ENCODE data around the gene SLC6A1. TPM values are rescaled to one million over a fixed set of nuclear protein-coding genes. Genes with fewer than 3 reads are reported as not detected.

SLC6A1 gene
- total RNA-seq, 1 experiment from 2014 or later, result not detected

- H3K27me3 ChIP-seq (ENCODE audit: insufficient read depth, low read length), result peaks cover 68% of the 10 kb centered on the region
- no TSS peak for BruUV-seq (replicated peaks)
- H3K79me2 ChIP-seq (ENCODE audit: insufficient read depth, low read length), result no peaks in the 10 kb centered on the region
- H3K4me2 ChIP-seq (ENCODE audit: low read length), result no peak overlapping the region
- DNase-seq (ENCODE audit: low read depth, low spot score) (no peak), ATAC-seq (no peak)
- no peak overlapping the region for H3K27ac ChIP-seq (ENCODE audit: low read depth, low read length)
- ChIA-PET CTCF (no interaction called here), POLR2A (no interaction called here), RAD21 (ENCODE audit: low non-redundant PET in 1 of 2, low total read pairs in 2 of 2, uncharacterized antibody in 2 of 2, unreplicated experiment in 2 of 2) (no interaction called here)
- peaks cover 6 to 13% of the 10 kb centered on the region in 2 experiments for H3K4me1 ChIP-seq (ENCODE audit: control insufficient read depth in 1 of 2, insufficient read depth in 2 of 2, low read length in 2 of 2)
- no peaks in the 10 kb centered on the region for H3K36me3 ChIP-seq (ENCODE audit: control insufficient read depth in 1 of 2, insufficient read depth in 2 of 2, low read length in 2 of 2)
- H3K4me3 ChIP-seq (replicated peaks in 1 of 2; ENCODE audit: low read depth in 1 of 2, low read length in 2 of 2), result no peak overlapping the region
- intact Hi-C loops (cut with micrococcal nuclease), result no loop called here
- no peaks in the 10 kb centered on the region for H4K20me1 ChIP-seq (ENCODE audit: insufficient read depth)
- no peak for TF ChIP-seq ELF1 (IDR thresholded peaks at IDR 0.05; ENCODE audit: borderline replicate concordance, low read depth)
- TF ChIP-seq CEBPB (IDR thresholded peaks at IDR 0.05; ENCODE audit: low read depth), result no peak
- TF ChIP-seq REST (IDR thresholded peaks at IDR 0.05; ENCODE audit: low read depth), result no peak
- no peak for TF ChIP-seq ZBTB33 (IDR thresholded peaks at IDR 0.05; ENCODE audit: extremely low read depth, insufficient replicate concordance, low read length)
- no peak for TF ChIP-seq TCF7L2 (IDR thresholded peaks at IDR 0.05; ENCODE audit: borderline replicate concordance, extremely low read depth, insufficient read depth, insufficient read length)
- no peak for TF ChIP-seq ATF3 (IDR thresholded peaks at IDR 0.05)
- no peak for TF ChIP-seq SIN3A (IDR thresholded peaks at IDR 0.05; ENCODE audit: low read depth)
- TF ChIP-seq SP1 (IDR thresholded peaks at IDR 0.05; ENCODE audit: low read depth), result no peak
- TF ChIP-seq FOSL1 (IDR thresholded peaks at IDR 0.05; ENCODE audit: low read depth), result no peak
- no peak for TF ChIP-seq CBX3 (IDR thresholded peaks at IDR 0.05; ENCODE audit: low read depth)
- TF ChIP-seq EGR1 (IDR thresholded peaks at IDR 0.05; ENCODE audit: low read depth), result no peak
- TF ChIP-seq POLR2A (IDR thresholded peaks at IDR 0.05; ENCODE audit: borderline replicate concordance, extremely low read depth, insufficient read depth, insufficient read length), result no peak
- TF ChIP-seq EZH2phosphoT487 (IDR thresholded peaks at IDR 0.05; ENCODE audit: borderline replicate concordance), result no peak
- no peak overlapping the region for H3K9ac ChIP-seq (ENCODE audit: low read length)
- no peaks in the 10 kb centered on the region for H3K9me3 ChIP-seq (ENCODE audit: control insufficient read depth in 1 of 2, insufficient read depth in 1 of 2, low read depth in 1 of 2, low read length in 2 of 2)
- H3K9me2 ChIP-seq (ENCODE audit: insufficient read depth), result no peaks in the 10 kb centered on the region
- H2AFZ ChIP-seq (ENCODE audit: low read depth, low read length, poor library complexity, severe bottlenecking), result no peak overlapping the region
Measured at GRCh38 chr3:10986592-10986991, 6.0 kb upstream of the SLC6A1 start.

Data from HCT116 (cell line).